HepG2 (cell line): ENCODE data around the gene CILP2. TPM values are rescaled to one million over a fixed set of nuclear protein-coding genes. Genes with fewer than 3 reads are reported as not detected.

Experiments used
- HDAC6 ChIP-seq: fragments of 200-600 bp; sonication (generic); IDR thresholded peaks from 2 replicates; pipeline ENCODE4 v1.7.0; 2017; ENCODE audit warnings: mild to moderate bottlenecking, antibody characterized with exemption, low read length, low read depth
- IRF2 ChIP-seq: IDR thresholded peaks from 2 replicates; pipeline ENCODE4 v1.6.1; 2018; ENCODE audit warnings: missing genetic modification reagents, missing compliant biosample characterization
- ISX ChIP-seq: sonication (generic); formaldehyde crosslinking; conservative IDR thresholded peaks from 2 replicates; pipeline ENCODE4 v1.5.0; 2020; ENCODE audit warnings: missing genetic modification reagents
- RFX5 ChIP-seq: IDR thresholded peaks from 2 replicates; pipeline ENCODE4 v1.6.1; 2011; ENCODE audit warnings: low read depth, low read length, improper control_type of control experiment
- RXRB ChIP-seq: IDR thresholded peaks from 2 replicates; pipeline ENCODE4 v1.6.1; 2016; ENCODE audit warnings: borderline replicate concordance, missing genetic modification reagents, missing compliant biosample characterization
- TCF7 ChIP-seq: sonication (generic); IDR thresholded peaks from 2 replicates; pipeline ENCODE4 v1.6.1; 2016; ENCODE audit warnings: antibody characterized with exemption, low read depth
- TRIM24 ChIP-seq: sonication (generic); formaldehyde crosslinking; IDR thresholded peaks from 2 replicates; pipeline ENCODE4 v1.8.0; 2022; ENCODE audit warnings: mild to moderate bottlenecking, missing genetic modification reagents
- ZBTB38 ChIP-seq: sonication (generic); formaldehyde crosslinking; IDR thresholded peaks from 2 replicates; pipeline ENCODE4 v1.5.1; 2020; ENCODE audit warnings: mild to moderate bottlenecking, missing genetic modification reagents
- ZFP36L1 ChIP-seq: sonication (generic); formaldehyde crosslinking; IDR thresholded peaks from 2 replicates; pipeline ENCODE4 v1.8.0; 2022; ENCODE audit warnings: mild to moderate bottlenecking, missing genetic modification reagents, moderate library complexity
- ZNF136 ChIP-seq: sonication (generic); formaldehyde crosslinking; IDR thresholded peaks from 2 replicates; pipeline ENCODE4 v1.8.1; 2022; ENCODE audit warnings: low read depth, mild to moderate bottlenecking, moderate library complexity, missing genetic modification reagents
- ZNF230 ChIP-seq: sonication (generic); formaldehyde crosslinking; IDR thresholded peaks from 2 replicates; pipeline ENCODE4 v1.4.0; 2020; ENCODE audit warnings: mild to moderate bottlenecking, missing genetic modification reagents
- ZNF674 ChIP-seq: sonication (generic); formaldehyde crosslinking; IDR thresholded peaks from 2 replicates; pipeline ENCODE4 v1.5.0; 2020; ENCODE audit warnings: low read depth, mild to moderate bottlenecking, missing genetic modification reagents
- ZNF768 ChIP-seq: sonication (generic); formaldehyde crosslinking; IDR thresholded peaks from 2 replicates; pipeline ENCODE4 v1.4.0; 2020; ENCODE audit warnings: missing genetic modification reagents
- ZNF788 ChIP-seq: sonication (generic); formaldehyde crosslinking; IDR thresholded peaks from 2 replicates; pipeline ENCODE4 v1.5.0; 2020; ENCODE audit warnings: mild to moderate bottlenecking, missing genetic modification reagents, borderline replicate concordance
- ZNF800 ChIP-seq: sonication (generic); formaldehyde crosslinking; IDR thresholded peaks from 2 replicates; pipeline ENCODE4 v1.4.0; 2020; ENCODE audit warnings: missing genetic modification reagents
- ZNF83 ChIP-seq: sonication (generic); formaldehyde crosslinking; IDR thresholded peaks from 2 replicates; pipeline ENCODE4 v1.4.0; 2020; ENCODE audit warnings: missing genetic modification reagents, mild to moderate bottlenecking, borderline replicate concordance
- ZNF883 ChIP-seq: sonication (generic); formaldehyde crosslinking; IDR thresholded peaks from 2 replicates; pipeline ENCODE4 v1.5.1; 2020; ENCODE audit warnings: mild to moderate bottlenecking, missing genetic modification reagents; ENCODE audit errors: not compliant biosample characterization
- ZZZ3 ChIP-seq: sonication (generic); formaldehyde crosslinking; IDR thresholded peaks from 2 replicates; pipeline ENCODE4 v1.4.0; 2020; ENCODE audit warnings: missing genetic modification reagents, mild to moderate bottlenecking, borderline replicate concordance
- polyA plus RNA-seq, 8 experiments: library from polyadenylated mRNA; depleted of rRNA in 3 of 8; stranded (reverse) in 7 of 8; unstranded in 1 of 8; fragments of >200 nt; fragmentation: Illumina TruSeq in 4 of 8; extraction: Trizol in 4 of 8; gene quantifications; 2 replicates each; pipeline versions ENCODE4 v1.2.1 to v1.2.3, GENCODE V29; 2011 to 2016; ENCODE audit warnings: low read depth in 4 of 8, missing spikeins in 1 of 8, mixed read lengths in 1 of 8; ENCODE audit not compliant: insufficient read depth in 1 of 8
- total RNA-seq, 5 experiments: library from RNA; depleted of rRNA; stranded (reverse); fragments of >200 nt; fragmentation: Illumina TruSeq; extraction: Trizol; gene quantifications; 2 replicates each; pipeline ENCODE4 v1.2.3, GENCODE V29; 2016; ENCODE audit warnings: low read depth in 1 of 5
- TF ChIP-seq, protein P1 (sequence below): sonication (generic); formaldehyde crosslinking; IDR thresholded peaks from 2 replicates; pipeline ENCODE4 v1.4.0; 2020; ENCODE audit warnings: missing genetic modification reagents

Gene CILP2
- total and polyA plus RNA-seq, 2 of the 13 experiments (the other 11 are each of a cell fraction or from before 2014, with no cell fraction given) = 0.09 to 0.37 TPM

DNA sequence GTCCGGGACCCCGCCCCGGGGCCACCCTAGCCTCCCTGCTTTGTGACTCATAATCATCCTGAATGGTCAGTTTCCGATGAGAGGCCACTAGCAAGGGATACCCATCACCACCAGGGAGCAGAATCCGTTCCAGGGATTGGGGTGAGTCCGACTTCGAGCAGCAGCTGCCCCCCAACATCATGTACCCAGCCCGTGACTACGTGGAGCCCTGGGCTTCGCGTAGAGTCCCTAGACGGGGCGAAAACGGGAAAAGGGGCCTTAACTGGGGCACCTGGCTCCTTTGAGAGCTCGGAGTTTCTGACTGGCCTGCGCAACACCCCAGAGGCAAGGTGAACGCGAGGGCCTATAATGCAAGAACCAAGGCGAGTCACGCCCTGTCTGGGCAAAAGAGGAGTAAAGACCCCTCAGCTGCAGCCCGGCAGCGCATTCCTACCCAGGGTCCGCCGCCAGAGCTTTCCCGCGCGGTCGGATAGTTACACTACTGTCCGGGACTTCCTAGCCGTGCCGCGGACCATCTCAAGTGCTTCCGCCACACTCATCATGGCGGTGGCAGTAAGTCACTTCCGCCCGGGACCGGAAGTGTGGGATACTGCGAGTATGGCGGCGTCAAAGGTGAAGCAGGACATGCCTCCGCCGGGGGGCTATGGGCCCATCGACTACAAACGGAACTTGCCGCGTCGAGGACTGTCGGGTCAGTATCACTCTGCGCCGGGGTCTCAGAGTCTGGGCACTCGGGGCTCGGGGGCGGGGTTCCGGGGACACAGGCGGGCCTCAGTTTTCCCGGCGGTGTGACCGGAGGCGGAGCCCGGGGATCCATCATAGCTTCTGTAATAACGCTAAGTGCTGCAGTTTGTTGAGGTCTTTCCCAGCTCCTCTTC lies 22.2 kb upstream of the CILP2 start, which contains the start of gene NDUFA13 (continued):
- TF ChIP-seq ZNF788 (CRISPR knock-in tag) (peak; percentile 85; the same call in 1 of the 2 replicates), ZFP36L1 (CRISPR knock-in tag) (no peak), ZNF136 (CRISPR knock-in tag) (0 out of 2 replicates have a peak, but pooled peaks have one; percentile 34), ZNF800 (CRISPR knock-in tag) (peak; percentile 76), TRIM24 (CRISPR knock-in tag) (no peak), IRF2 (peak; percentile 72), ZNF883 (CRISPR knock-in tag) (peak; percentile 73), TCF7 (no peak), ZNF768 (CRISPR knock-in tag) (no peak), ZNF83 (no peak), RXRB (CRISPR knock-in tag) (peak; percentile 37; the same call in 1 of the 2 replicates), ZNF230 (CRISPR knock-in tag) (peak; percentile 91; the same call in 1 of the 2 replicates), HDAC6 (no peak), RFX5 (no peak), ZBTB38 (CRISPR knock-in tag) (no peak; the same call in 1 of the 2 replicates), ZZZ3 (CRISPR knock-in tag) (peak; percentile 60; the same call in 1 of the 2 replicates), ZNF674 (CRISPR knock-in tag) (no peak), ISX (CRISPR knock-in tag) (no peak)
- TF ChIP-seq, protein P1, sequence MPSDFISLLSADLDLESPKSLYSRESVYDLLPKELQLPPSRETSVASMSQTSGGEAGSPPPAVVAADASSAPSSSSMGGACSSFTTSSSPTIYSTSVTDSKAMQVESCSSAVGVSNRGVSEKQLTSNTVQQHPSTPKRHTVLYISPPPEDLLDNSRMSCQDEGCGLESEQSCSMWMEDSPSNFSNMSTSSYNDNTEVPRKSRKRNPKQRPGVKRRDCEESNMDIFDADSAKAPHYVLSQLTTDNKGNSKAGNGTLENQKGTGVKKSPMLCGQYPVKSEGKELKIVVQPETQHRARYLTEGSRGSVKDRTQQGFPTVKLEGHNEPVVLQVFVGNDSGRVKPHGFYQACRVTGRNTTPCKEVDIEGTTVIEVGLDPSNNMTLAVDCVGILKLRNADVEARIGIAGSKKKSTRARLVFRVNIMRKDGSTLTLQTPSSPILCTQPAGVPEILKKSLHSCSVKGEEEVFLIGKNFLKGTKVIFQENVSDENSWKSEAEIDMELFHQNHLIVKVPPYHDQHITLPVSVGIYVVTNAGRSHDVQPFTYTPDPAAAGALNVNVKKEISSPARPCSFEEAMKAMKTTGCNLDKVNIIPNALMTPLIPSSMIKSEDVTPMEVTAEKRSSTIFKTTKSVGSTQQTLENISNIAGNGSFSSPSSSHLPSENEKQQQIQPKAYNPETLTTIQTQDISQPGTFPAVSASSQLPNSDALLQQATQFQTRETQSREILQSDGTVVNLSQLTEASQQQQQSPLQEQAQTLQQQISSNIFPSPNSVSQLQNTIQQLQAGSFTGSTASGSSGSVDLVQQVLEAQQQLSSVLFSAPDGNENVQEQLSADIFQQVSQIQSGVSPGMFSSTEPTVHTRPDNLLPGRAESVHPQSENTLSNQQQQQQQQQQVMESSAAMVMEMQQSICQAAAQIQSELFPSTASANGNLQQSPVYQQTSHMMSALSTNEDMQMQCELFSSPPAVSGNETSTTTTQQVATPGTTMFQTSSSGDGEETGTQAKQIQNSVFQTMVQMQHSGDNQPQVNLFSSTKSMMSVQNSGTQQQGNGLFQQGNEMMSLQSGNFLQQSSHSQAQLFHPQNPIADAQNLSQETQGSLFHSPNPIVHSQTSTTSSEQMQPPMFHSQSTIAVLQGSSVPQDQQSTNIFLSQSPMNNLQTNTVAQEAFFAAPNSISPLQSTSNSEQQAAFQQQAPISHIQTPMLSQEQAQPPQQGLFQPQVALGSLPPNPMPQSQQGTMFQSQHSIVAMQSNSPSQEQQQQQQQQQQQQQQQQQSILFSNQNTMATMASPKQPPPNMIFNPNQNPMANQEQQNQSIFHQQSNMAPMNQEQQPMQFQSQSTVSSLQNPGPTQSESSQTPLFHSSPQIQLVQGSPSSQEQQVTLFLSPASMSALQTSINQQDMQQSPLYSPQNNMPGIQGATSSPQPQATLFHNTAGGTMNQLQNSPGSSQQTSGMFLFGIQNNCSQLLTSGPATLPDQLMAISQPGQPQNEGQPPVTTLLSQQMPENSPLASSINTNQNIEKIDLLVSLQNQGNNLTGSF (CRISPR knock-in tag) = peak; percentile 42; the same call in 1 of the 2 replicates
